ENCODE measurements around the gene ENPP3.

- TF ChIP-seq JUND (IDR thresholded peaks at IDR 0.05), result no peak
- no peak for TF ChIP-seq CTCF (IDR thresholded peaks at IDR 0.05)
- no peak for TF ChIP-seq MXI1 (IDR thresholded peaks at IDR 0.05; ENCODE audit: low read depth, low read length)
- no peak for TF ChIP-seq EP300 (IDR thresholded peaks at IDR 0.05; ENCODE audit: borderline replicate concordance in 1 of 2, low read depth in 1 of 2, low read length in 1 of 2)
- TF ChIP-seq SMC3 (IDR thresholded peaks at IDR 0.05; ENCODE audit: low read depth, low read length), result no peak
- no peak for TF ChIP-seq USF2 (IDR thresholded peaks at IDR 0.05; ENCODE audit: borderline replicate concordance, low read depth, low read length)
Measured at GRCh38 chr6:131696956-131697355, 59.9 kb downstream of the ENPP3 start.
